Stimulated activated CD8-positive, alpha-beta memory T cell treated with anti-CD3 and anti-CD28 coated beads, Interleukin-7, amount 100 ng/mL, for 4 hours (primary cell): ENCODE data around the gene DGKZ.

Experiments
- DNase-seq, 2 donors: peaks; one replicate each; pipeline ENCODE4 v3.0.0-alpha.2; 2020; ENCODE audit warnings: low read depth in 2 of 2

The DGKZ gene

GRCh38 chr11:46393759-46394158, 46.5 kb downstream of the DGKZ start:
- no peak for DNase-seq

GRCh38 chr11:46397526-46397925, 50.3 kb downstream of the DGKZ start:
- no peak for DNase-seq

- DNase-seq = no peak
Measured at GRCh38 chr11:46402957-46403902, 56.0 kb downstream of the DGKZ start.

- DNase-seq = no peak
Measured at GRCh38 chr11:46404476-46405017, 57.3 kb downstream of the DGKZ start.

- no peak for DNase-seq
Measured at GRCh38 chr11:46407635-46408034, 60.4 kb downstream of the DGKZ start.

- DNase-seq = no peak
Measured at GRCh38 chr11:46408407-46408986, 61.2 kb downstream of the DGKZ start.

- DNase-seq = no peak
Measured at GRCh38 chr11:46410021-46410420, 62.8 kb downstream of the DGKZ start.

GRCh38 chr11:46413760-46414465, 66.7 kb downstream of the DGKZ start:
- DNase-seq = no peak

GRCh38 chr11:46414466-46414796, 67.2 kb downstream of the DGKZ start:
- DNase-seq = no peak

GRCh38 chr11:46414879-46415278, 67.6 kb downstream of the DGKZ start:
- no peak for DNase-seq

GRCh38 chr11:46417711-46418110, 70.4 kb downstream of the DGKZ start:
- DNase-seq = no peak

- no peak for DNase-seq
Measured at GRCh38 chr11:46418751-46419150, 71.5 kb downstream of the DGKZ start.

GRCh38 chr11:46420513-46420912, 73.2 kb downstream of the DGKZ start:
- DNase-seq = no peak

- no peak for DNase-seq
Measured at GRCh38 chr11:46421257-46421880, 74.1 kb downstream of the DGKZ start.

GRCh38 chr11:46422588-46422987, 75.3 kb downstream of the DGKZ start:
- DNase-seq = no peak

- no peak for DNase-seq
Measured at GRCh38 chr11:46426233-46426991, 79.1 kb downstream of the DGKZ start.

- DNase-seq = no peak
Measured at GRCh38 chr11:46427364-46427763, 80.1 kb downstream of the DGKZ start.

- DNase-seq = no peak
Measured at GRCh38 chr11:46429717-46430116, 82.5 kb downstream of the DGKZ start.
